Endothelial cell (in vitro differentiated cells): Measurements from ENCODE around the gene CRABP1. TPM values are rescaled to one million over a fixed set of nuclear protein-coding genes. Genes with fewer than 3 reads are reported as not detected.
A peak's percentile ranks its signal among the peaks of the same experiment; 100 is the strongest.

ENCODE experiments used
- DNase-seq: peaks from one replicate; pipeline ENCODE4 v3.0.0; 2021; ENCODE audit warnings: low spot score
- H3K27ac Mint-ChIP-seq: one replicate; pipeline ENCODE4 v1.8.0; 2021; ENCODE audit warnings: mixed read lengths, inconsistent platforms; ENCODE audit not compliant: unreplicated experiment
- H3K27me3 Mint-ChIP-seq: one replicate; pipeline ENCODE4 v1.8.0; 2021; ENCODE audit warnings: mild to moderate bottlenecking, moderate library complexity, mixed read lengths, inconsistent platforms; ENCODE audit not compliant: unreplicated experiment
- H3K36me3 Mint-ChIP-seq: one replicate; pipeline ENCODE4 v1.8.0; 2021; ENCODE audit warnings: mild to moderate bottlenecking, low read depth, mixed read lengths, inconsistent platforms; ENCODE audit not compliant: unreplicated experiment
- H3K4me1 Mint-ChIP-seq: one replicate; pipeline ENCODE4 v1.8.0; 2021; ENCODE audit warnings: mild to moderate bottlenecking, mixed read lengths, inconsistent platforms; ENCODE audit not compliant: unreplicated experiment
- H3K4me3 Mint-ChIP-seq: one replicate; pipeline ENCODE4 v1.8.0; 2021; ENCODE audit warnings: mild to moderate bottlenecking, mixed read lengths, inconsistent platforms; ENCODE audit not compliant: unreplicated experiment
- H3K9me3 Mint-ChIP-seq: one replicate; pipeline ENCODE4 v1.8.0; 2021; ENCODE audit warnings: mixed read lengths, inconsistent platforms; ENCODE audit not compliant: unreplicated experiment
- CTCF ChIP-seq: fragments of 200-600 bp; sonication (generic); IDR thresholded peaks from one replicate; pipeline ENCODE4 v1.5.0; 2021; ENCODE audit warnings: antibody characterized with exemption; ENCODE audit not compliant: unreplicated experiment
- total RNA-seq: library from RNA; stranded (reverse); fragmentation: NEBNext Ultra II Directional; extraction: Animal tissue kit (Norgen Biotek cat#: 25700); gene quantifications from one replicate; pipeline ENCODE4 v1.2.1, GENCODE V29; 2021; ENCODE audit not compliant: unreplicated experiment

Gene CRABP1
- total RNA-seq, 1 donor from 2014 or later, result 3.3 TPM

DNA sequence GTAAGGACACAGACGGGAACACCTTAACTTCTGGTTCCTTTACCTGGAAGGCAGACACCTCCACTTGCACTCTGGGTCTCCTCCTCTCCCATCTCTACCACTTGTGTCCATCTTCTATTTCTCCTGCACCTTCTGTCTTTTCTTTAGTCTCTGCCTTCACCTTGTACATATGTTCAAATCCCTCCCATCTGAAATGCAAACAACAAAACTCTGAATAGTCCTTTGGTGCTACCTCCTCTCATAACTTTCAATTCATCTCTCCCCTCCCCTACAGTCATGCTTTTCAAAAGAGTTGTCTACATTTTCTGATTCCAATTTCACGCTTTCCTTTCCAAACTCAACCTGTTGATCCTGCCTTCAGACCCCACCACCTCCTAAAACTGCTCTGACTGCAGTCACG, 5.3 kb upstream of the CRABP1 start:
- no peak for TF ChIP-seq CTCF

DNA sequence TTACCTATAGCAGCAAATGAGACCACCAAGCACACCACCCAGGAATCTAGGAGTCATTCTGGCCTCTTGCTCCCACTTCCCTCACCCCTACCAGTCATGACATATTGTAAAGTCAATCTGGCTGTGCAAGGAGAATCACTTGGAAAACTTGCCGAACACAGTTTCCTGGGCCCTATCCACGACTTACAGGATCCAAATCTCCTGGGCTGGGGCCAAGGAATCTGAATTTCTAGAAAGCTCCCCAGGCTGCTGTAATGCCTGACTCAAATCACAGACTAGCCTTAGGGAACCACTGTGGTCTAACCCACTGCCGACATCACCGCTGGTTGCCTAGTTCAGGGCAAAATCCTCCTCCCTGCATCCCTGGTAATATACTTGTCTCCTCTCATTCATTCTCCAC, 4.2 kb upstream of the CRABP1 start:
- Mint-ChIP-seq H3K4me3 (no peak overlapping the region), H3K36me3 (peaks cover 4% of the 10 kb centered on the region), H3K27me3 (peaks cover 19% of the 10 kb centered on the region), H3K27ac (no peak overlapping the region), H3K9me3 (no peaks in the 10 kb centered on the region), H3K4me1 (peaks cover 14% of the 10 kb centered on the region)
- no peak for TF ChIP-seq CTCF
- no peak for DNase-seq

More for the DNA sequence above, 5.3 kb upstream of the CRABP1 start:
- Mint-ChIP-seq H3K27ac (no peak overlapping the region), H3K4me3 (no peak overlapping the region), H3K4me1 (peaks cover 9% of the 10 kb centered on the region), H3K27me3 (peaks cover 12% of the 10 kb centered on the region), H3K9me3 (no peaks in the 10 kb centered on the region), H3K36me3 (peaks cover 4% of the 10 kb centered on the region)
- no peak for DNase-seq

GRCh38 chr15:78338781-78339180, 1.4 kb upstream of the CRABP1 start:
- Mint-ChIP-seq H3K27ac (peak overlapping the region; percentile 7), H3K27me3 (peaks cover 21% of the 10 kb centered on the region), H3K36me3 (peaks cover 4% of the 10 kb centered on the region), H3K9me3 (no peaks in the 10 kb centered on the region), H3K4me3 (no peak overlapping the region), H3K4me1 (peaks cover 10% of the 10 kb centered on the region)
- no peak for TF ChIP-seq CTCF
- no peak for DNase-seq

GRCh38 chr15:78339559-78339958, 594 bp upstream of the CRABP1 start:
- H3K4me3 Mint-ChIP-seq, result no peak overlapping the region
- peaks cover 21% of the 10 kb centered on the region for H3K27me3 Mint-ChIP-seq

More at GRCh38 chr15:78339559-78339958, 594 bp upstream of the CRABP1 start:
- no peak for TF ChIP-seq CTCF
- no peak for DNase-seq
- Mint-ChIP-seq H3K36me3 (peaks cover 4% of the 10 kb centered on the region), H3K27ac (no peak overlapping the region), H3K9me3 (no peaks in the 10 kb centered on the region), H3K4me1 (peaks cover 10% of the 10 kb centered on the region)
